Fibroblast of lung (primary cell): ENCODE data around the gene DPYSL3. TPM values are rescaled to one million over a fixed set of nuclear protein-coding genes. Genes with fewer than 3 reads are reported as not detected.

Source experiments
- DNase-seq, 2 donors: peaks; one replicate each; pipeline versions ENCODE4 v3.0.0 to v3.0.0-alpha.2; 2010; ENCODE audit warnings: low read depth in 2 of 2
- H2AFZ ChIP-seq: 2 replicates; pipeline ENCODE4 v1.5.1; 2012; ENCODE audit warnings: low read length, control low read depth, inconsistent platforms
- H3K27ac ChIP-seq: 2 replicates; pipeline ENCODE4 v1.5.1; 2011; ENCODE audit warnings: low read length, control low read depth; ENCODE audit not compliant: insufficient read depth
- H3K27me3 ChIP-seq: 2 replicates; pipeline ENCODE4 v1.5.1; 2011; ENCODE audit warnings: mild to moderate bottlenecking, low read length; ENCODE audit not compliant: control insufficient read depth, insufficient read depth
- H3K36me3 ChIP-seq: 2 replicates; pipeline ENCODE4 v1.5.1; 2011; ENCODE audit warnings: low read length; ENCODE audit not compliant: control insufficient read depth, insufficient read depth
- H3K4me1 ChIP-seq: 2 replicates; pipeline ENCODE4 v1.5.1; 2011; ENCODE audit warnings: low read length; ENCODE audit not compliant: control insufficient read depth, insufficient read depth; ENCODE audit errors: extremely low read depth
- H3K4me2 ChIP-seq: 2 replicates; pipeline ENCODE4 v1.5.1; 2011; ENCODE audit warnings: low read length, control low read depth; ENCODE audit not compliant: insufficient read depth; ENCODE audit errors: extremely low read depth
- H3K4me3 ChIP-seq, 4 experiments: fragments of 200-600 bp in 1 of 4; sonication (generic) in 1 of 4; replicated peaks in 1 of 4; 2 replicates each; pipeline ENCODE4 v1.5.1; 2011 to 2016; ENCODE audit warnings: low read length in 4 of 4, low read depth in 3 of 4, mild to moderate bottlenecking in 3 of 4, control low read depth in 2 of 4, inconsistent platforms in 1 of 4, mixed read lengths in 1 of 4; ENCODE audit not compliant: insufficient read depth in 1 of 4; ENCODE audit errors: control extremely low read depth in 1 of 4
- H3K79me2 ChIP-seq: 2 replicates; pipeline ENCODE4 v1.5.1; 2012; ENCODE audit warnings: mild to moderate bottlenecking, low read length, inconsistent platforms; ENCODE audit not compliant: control insufficient read depth, insufficient read depth
- H3K9ac ChIP-seq: 2 replicates; pipeline ENCODE4 v1.5.1; 2011; ENCODE audit warnings: mild to moderate bottlenecking, low read length, control low read depth; ENCODE audit not compliant: insufficient read depth
- H3K9me3 ChIP-seq: 2 replicates; pipeline ENCODE4 v1.5.1; 2012; ENCODE audit warnings: low read depth, low read length; ENCODE audit not compliant: control insufficient read depth, insufficient read depth
- H4K20me1 ChIP-seq: 2 replicates; pipeline ENCODE4 v1.5.1; 2011; ENCODE audit warnings: low read length; ENCODE audit not compliant: control insufficient read depth, insufficient read depth; ENCODE audit errors: extremely low read depth
- EZH2 ChIP-seq: IDR thresholded peaks from 2 replicates; pipeline ENCODE4 v1.5.1; 2012; ENCODE audit warnings: low read length, control low read depth, mild to moderate bottlenecking; ENCODE audit errors: missing control alignments
- polyA plus RNA-seq, 2 donors: library from polyadenylated mRNA; depleted of rRNA in 1 of 2; stranded (reverse) in 1 of 2; unstranded in 1 of 2; fragments of >200 nt; gene quantifications; 2 replicates each; pipeline ENCODE4 v1.2.1, GENCODE V29; 2011 to 2012; ENCODE audit warnings: missing spikeins in 1 of 2
- total RNA-seq: library from RNA; depleted of rRNA; stranded (reverse); fragments of >200 nt; gene quantifications from 2 replicates; pipeline ENCODE4 v1.2.1, GENCODE V29; 2014
- TF ChIP-seq, protein P1 (sequence below), 2 donors: IDR thresholded peaks in 1 of 2; conservative IDR thresholded peaks in 1 of 2; 1 replicate in 1 of 2; 2 replicates in 1 of 2; pipeline ENCODE4 v1.5.1; 2011 to 2012; ENCODE audit warnings: low read length in 2 of 2, control low read depth in 1 of 2, inconsistent platforms in 1 of 2, low read depth in 1 of 2, mild to moderate bottlenecking in 1 of 2

Gene DPYSL3
- total and polyA plus RNA-seq, 2 donors (not counting 1 experiment from before 2014, with no cell fraction given): 52.4 to 206 TPM

DNA sequence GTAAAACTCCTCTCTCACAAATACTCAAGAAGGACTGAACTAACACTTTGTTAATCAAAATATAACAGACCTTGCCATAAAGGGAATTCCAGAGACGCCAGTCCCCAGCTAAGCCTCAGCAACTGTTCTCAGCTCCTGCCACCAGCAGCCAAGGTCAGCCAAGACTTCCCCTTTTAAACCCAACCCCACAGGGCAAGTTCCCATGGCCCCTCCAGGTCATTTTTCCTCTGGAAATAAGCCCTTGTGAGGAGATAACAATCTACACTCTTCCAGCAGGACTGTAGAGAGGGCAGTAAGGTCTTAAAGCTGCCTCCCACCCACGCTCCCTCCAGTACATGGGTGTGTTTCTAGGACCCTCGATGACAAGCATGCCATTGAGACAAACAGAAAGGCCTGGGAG, 78.3 kb downstream of the DPYSL3 start:
- Histone ChIP-seq H3K4me1 (peaks cover 3% of the 10 kb centered on the region), H3K9me3 (no peaks in the 10 kb centered on the region), H3K4me2 (no peak overlapping the region), H3K27me3 (no peaks in the 10 kb centered on the region), H3K4me3 (no peak overlapping the region), H3K9ac (no peak overlapping the region), H3K27ac (no peak overlapping the region), H3K79me2 (peaks cover 18% of the 10 kb centered on the region), H2AFZ (no peak overlapping the region), H4K20me1 (no peaks in the 10 kb centered on the region), H3K36me3 (no peaks in the 10 kb centered on the region)
- no peak for TF ChIP-seq EZH2
- TF ChIP-seq, protein P1, sequence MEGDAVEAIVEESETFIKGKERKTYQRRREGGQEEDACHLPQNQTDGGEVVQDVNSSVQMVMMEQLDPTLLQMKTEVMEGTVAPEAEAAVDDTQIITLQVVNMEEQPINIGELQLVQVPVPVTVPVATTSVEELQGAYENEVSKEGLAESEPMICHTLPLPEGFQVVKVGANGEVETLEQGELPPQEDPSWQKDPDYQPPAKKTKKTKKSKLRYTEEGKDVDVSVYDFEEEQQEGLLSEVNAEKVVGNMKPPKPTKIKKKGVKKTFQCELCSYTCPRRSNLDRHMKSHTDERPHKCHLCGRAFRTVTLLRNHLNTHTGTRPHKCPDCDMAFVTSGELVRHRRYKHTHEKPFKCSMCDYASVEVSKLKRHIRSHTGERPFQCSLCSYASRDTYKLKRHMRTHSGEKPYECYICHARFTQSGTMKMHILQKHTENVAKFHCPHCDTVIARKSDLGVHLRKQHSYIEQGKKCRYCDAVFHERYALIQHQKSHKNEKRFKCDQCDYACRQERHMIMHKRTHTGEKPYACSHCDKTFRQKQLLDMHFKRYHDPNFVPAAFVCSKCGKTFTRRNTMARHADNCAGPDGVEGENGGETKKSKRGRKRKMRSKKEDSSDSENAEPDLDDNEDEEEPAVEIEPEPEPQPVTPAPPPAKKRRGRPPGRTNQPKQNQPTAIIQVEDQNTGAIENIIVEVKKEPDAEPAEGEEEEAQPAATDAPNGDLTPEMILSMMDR (conservative IDR thresholded peaks at IDR 0.05 in 1 of 2, IDR thresholded peaks at IDR 0.05 in 1 of 2; ENCODE audit: low read depth in 1 of 2, low read length in 2 of 2): no peak
- no peak for DNase-seq

DNA sequence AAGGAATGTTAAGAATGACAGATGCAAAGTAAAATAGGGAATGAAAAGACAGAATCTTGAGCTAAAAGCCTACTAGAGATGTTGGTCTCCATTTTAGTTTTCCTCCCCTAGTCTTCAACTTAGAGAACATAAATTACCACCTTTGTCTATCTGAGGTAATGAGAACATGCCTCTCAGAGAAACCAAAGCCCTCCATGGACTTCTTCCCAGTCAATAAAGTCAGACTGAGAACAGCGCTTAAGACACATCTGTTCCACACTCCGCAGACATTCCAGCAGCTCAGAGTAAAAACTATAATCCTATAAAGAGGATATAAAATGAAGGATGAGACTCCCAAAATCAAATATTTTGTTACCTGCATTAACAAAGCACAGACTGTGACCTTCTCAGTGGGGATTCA, 79.2 kb downstream of the DPYSL3 start:
- H3K4me3 ChIP-seq: no peak overlapping the region
- TF ChIP-seq, protein P1 (conservative IDR thresholded peaks at IDR 0.05 in 1 of 2, IDR thresholded peaks at IDR 0.05 in 1 of 2; ENCODE audit: low read depth in 1 of 2, low read length in 2 of 2): no peak
- TF ChIP-seq EZH2: no peak
- peaks cover 3% of the 10 kb centered on the region for H3K4me1 ChIP-seq
- H3K9ac ChIP-seq: no peak overlapping the region
- H3K27me3 ChIP-seq: no peaks in the 10 kb centered on the region
- no peak overlapping the region for H3K27ac ChIP-seq
- no peaks in the 10 kb centered on the region for H3K9me3 ChIP-seq
- no peak for DNase-seq
- no peak overlapping the region for H3K4me2 ChIP-seq
- peaks cover 14% of the 10 kb centered on the region for H3K79me2 ChIP-seq
- H4K20me1 ChIP-seq: no peaks in the 10 kb centered on the region
- H2AFZ ChIP-seq: no peak overlapping the region
- no peaks in the 10 kb centered on the region for H3K36me3 ChIP-seq

DNA sequence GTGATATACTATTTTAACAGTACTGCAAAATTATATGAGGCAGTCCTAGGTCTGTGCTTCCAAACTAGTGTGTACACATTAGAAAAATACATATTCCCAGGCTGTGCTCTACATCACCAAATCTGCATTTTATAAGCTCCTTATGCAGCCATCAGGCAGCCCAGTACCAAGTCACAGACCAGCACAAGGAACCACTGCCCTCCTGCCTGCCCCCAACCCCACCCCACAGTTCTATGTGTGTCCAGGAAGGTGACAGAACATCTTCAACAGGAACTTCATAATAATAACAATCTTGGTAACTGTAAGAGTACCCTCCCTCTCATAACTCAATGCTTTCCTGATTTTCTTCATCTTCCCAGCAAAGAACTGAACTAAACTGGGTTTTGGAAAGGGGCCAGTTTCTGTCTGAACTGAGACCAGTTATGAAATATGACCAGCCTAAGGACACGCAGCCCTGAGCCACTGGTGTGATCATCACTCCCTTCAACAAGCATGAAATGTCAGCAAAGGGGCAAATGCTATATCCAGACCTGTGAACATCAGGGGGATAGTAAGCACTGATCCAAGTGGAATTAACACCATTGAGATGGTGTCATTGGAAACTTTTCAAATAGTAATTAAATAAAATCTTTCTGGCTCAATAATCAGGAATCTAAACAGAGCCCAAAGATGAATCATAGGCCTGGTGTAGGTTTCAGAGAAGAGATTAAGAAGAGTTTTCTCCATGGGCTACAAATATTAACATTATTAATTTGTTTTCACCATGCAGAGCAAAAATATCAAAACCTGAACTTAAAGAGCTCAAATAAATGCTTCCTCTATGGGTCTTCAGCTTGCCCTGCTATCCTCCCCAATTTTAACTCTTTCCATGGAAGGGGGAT, 82.1 kb downstream of the DPYSL3 start:
- Histone ChIP-seq H3K4me3 (no peak overlapping the region), H3K9me3 (no peaks in the 10 kb centered on the region), H3K4me2 (no peak overlapping the region), H3K27ac (no peak overlapping the region), H3K79me2 (peaks cover 8% of the 10 kb centered on the region), H3K4me1 (peaks cover 3% of the 10 kb centered on the region), H3K36me3 (no peaks in the 10 kb centered on the region), H2AFZ (no peak overlapping the region), H4K20me1 (no peaks in the 10 kb centered on the region), H3K9ac (no peak overlapping the region), H3K27me3 (no peaks in the 10 kb centered on the region)
- peak; percentile 55 to 64 for DNase-seq
- TF ChIP-seq EZH2: no peak
- TF ChIP-seq, protein P1 (conservative IDR thresholded peaks at IDR 0.05 in 1 of 2, IDR thresholded peaks at IDR 0.05 in 1 of 2; ENCODE audit: low read depth in 1 of 2, low read length in 2 of 2): no peak
